Endometrial microvascular endothelial cells (primary cell): ENCODE results near the gene LFNG. TPM values are rescaled to one million over a fixed set of nuclear protein-coding genes. Genes with fewer than 3 reads are reported as not detected.

Experiments
- in situ Hi-C: cut with HindIII; loops from 2 replicates; pipeline ENCODE4 v1.10.0; 2017; ENCODE audit warnings: low sequenced_read_pairs, low pct_unique_long_range_greater_than_20kb; ENCODE audit errors: inconsistent ontology term
- total RNA-seq: library from RNA; depleted of rRNA; stranded (reverse); fragments of >200 nt; gene quantifications from one replicate; pipeline ENCODE4 v1.2.3, GENCODE V29; 2015; ENCODE audit errors: inconsistent ontology term

LFNG gene
- total RNA-seq, 1 donor from 2014 or later, result 2.5 TPM

DNA sequence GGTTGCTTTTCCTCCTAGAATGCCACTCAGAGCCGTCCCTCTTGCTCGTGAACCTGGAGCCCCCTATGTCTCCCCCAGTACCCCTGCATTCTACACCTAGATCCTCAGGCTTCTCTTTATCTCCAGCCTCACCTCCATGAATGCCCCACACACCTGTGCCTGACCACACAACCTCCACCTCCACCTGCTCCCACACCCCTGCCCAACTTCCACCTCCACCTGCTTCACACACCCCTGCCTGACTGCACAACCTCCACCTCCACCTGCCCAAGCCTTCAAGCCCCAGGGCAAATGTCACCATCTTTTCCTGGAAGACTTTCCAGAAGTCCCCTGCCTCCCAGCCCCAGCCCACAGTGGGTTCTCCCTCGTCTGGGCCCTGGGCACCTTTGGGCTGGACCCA lies 6.9 kb upstream of the LFNG start:
- in situ Hi-C loops, result no loop called here

DNA sequence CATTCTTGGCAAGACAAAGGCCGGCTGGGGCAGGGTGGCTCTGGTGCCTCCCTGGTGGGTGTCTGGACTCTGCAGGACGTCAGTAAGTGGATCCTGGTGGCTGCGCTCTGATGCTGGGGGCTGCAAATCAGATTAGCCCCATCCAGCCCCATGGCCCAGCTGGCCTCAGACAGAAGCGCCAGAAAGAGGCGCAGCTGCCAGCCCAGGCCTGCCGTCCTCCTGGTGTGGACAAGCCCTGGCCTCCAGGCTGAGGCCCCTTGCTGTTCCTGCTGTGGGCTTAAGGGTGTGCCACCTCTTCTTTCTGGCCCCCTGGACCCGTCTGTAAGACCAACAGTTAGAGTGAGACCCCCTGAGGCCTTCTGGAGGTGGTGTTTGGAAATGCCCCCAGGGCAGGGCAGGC lies 5.9 kb upstream of the LFNG start:
- in situ Hi-C loops, result no loop called here

DNA sequence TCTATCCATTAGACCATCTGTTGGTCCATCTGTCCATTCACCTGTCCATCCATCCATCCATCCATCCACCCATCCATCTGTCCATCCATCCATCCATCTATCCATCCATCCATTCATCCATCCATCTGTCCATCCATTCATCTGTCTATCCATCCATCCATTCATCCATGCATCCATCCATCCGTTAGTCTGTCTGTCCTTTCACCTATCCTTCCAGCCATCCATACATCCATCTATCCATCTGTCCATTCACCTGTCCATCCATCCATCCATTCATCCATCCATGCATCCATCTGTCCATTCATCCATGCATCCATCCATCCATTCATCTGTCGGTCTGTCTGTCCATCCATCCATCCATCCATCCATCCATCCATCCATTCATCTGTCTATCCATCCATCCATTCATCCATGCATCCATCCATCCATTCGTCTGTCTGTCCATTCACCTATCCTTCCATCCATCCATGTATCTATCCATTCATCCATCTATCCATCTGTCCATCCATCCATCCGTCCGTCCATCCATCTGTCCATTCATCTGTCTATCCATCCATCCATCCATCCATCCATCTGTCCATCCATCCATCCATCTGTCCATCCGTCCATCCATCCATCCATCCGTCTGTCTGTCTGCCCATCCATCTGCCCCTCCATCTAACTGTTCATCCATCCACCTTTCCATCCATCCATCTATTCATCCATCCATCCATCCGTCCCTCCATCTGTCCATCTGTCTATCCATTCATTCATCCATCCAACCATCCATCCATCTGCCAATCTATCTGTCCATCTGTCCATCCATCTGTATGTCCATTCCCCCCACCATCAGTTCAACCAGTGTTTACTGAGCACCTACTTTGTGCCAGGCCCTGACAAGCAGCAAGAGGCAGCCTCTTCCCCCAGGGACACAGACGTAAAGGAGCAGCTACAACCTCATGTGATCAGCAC lies 4.8 kb upstream of the LFNG start:
- in situ Hi-C loops, result no loop called here

DNA sequence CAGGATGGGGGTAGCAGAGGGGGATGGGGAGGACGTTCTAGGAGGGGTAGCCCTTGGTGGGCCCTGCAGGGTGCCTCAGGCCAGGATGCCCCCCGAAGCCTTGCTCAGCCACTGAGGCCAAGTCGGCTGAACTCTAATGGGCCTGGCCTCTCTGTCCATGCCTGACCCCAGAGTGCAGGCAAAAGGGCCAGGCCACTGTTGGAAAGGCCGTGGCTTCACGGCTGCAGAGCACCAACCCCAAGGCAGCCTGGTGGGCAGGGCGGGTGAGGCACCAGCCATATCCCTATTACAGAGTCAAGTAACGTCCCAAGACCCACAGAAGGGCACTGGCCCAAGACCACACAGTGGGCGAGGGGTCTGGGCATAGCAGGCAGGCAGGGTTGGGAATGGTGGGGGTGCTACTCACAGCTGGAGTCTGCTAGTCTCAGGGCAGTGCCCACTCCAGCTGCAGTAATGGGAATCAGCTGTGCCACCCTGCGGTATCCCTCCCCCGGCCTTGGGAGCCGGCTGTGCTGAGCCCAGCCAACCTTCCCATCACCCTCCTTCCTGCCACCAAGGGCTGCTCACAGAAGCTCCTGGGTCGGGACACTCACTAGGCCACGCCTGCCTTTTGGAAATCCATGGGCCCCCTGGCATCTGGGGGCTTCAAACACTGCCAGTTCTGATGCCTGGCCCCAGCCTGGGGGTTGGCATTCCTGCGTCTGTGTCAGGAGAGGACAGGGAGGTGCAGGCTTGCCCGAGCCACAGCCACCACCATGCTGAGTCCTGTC lies 4.0 kb upstream of the LFNG start:
- in situ Hi-C loops, result no loop called here

DNA sequence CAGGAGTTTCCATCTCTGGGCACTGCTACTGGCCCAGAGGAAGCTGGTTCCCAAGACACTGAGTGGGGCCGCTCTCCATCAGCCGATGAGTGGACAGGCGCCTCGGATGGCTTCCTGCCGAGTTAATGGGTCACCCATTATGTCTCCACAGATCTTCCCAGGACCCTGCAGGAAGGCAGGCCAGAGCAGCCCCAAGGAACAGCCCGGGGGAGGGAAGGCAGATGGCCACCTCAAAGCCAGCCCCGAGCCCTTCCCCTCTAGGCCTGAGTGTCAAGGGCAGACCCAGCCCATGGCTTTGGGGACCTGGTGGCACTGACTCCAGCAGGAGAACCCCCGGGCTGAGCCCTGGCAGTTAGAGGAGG lies 3.4 kb upstream of the LFNG start:
- in situ Hi-C loops, result no loop called here

DNA sequence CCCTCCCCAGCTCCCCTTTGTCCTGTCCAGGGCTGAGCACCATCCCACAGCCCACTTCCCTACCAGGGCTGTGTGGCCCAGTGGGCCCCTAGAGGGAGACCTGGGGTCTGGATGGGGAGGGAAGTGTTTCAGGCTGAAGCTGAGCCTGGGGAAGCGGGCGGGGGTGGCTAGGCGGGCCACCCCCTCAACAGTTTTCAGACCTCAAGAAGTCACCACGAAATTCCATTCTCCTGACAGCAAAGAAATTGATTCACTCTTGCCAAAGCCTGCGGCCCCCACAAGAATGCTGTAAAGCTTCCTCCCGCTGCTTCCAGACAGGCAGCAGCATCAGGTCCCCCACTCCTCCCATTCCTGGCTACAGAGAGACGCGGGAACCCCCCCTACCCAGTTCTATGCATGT lies 2.5 kb upstream of the LFNG start:
- in situ Hi-C loops, result no loop called here

DNA sequence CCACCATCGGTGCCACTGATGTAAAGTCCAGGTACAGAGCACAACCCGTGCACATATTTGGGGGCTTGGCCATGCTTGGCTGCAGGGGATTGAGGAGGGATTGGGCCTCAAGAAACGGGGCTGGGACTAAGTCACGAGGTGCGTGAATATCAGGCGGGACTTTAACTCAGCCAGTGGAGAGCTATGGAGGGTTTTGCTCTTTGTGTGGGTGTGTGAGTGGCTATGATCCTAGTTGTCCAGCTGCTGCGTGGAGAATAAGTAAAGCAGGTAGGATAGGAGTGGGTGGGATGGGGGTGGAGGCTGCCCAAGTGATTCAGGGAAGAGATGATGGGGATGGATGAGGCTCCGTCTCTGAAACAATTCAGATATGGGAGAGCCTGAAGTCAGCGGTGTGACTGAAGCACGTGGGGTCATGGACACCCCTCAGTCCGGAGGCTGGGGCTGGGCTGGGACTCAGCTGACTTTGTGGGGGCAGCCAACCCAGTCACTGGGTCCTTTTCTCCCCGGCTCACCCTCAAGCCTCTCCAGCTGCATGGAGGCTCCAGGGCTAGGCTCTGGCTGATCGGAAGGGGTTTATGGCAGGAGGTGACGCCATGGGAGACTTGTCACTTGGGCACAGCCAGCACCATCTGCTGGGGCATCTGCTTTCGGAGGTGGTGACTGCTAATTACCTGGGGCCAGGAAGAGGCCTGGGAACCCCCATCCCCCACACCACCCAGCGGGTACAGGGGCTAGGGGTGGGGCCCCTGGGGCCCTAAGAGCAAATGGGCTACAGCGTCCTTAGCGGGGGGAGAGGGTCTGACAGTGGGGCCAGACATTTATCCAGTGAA lies 1.7 kb upstream of the LFNG start:
- in situ Hi-C loops, result no loop called here

DNA sequence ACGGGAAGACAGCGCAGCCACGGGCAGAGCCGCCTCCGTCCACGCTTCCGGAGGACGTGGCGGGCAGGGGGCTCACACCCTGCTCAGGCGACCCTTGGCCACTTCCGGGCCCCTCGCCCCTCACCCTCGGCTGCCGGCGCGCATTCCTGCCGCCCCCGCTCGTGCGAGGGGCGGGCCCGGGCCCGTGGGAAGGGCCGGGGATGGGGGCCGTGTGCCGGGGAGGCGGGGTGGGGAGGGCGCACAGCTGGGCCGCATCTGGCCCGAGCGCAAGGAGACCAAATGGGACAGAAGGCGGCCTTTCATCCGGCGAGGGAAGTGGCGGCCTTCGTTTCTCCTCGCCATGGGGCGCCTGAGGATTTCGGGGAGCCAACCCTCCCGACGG lies 846 bp upstream of the LFNG start:
- in situ Hi-C loops, result no loop called here

DNA sequence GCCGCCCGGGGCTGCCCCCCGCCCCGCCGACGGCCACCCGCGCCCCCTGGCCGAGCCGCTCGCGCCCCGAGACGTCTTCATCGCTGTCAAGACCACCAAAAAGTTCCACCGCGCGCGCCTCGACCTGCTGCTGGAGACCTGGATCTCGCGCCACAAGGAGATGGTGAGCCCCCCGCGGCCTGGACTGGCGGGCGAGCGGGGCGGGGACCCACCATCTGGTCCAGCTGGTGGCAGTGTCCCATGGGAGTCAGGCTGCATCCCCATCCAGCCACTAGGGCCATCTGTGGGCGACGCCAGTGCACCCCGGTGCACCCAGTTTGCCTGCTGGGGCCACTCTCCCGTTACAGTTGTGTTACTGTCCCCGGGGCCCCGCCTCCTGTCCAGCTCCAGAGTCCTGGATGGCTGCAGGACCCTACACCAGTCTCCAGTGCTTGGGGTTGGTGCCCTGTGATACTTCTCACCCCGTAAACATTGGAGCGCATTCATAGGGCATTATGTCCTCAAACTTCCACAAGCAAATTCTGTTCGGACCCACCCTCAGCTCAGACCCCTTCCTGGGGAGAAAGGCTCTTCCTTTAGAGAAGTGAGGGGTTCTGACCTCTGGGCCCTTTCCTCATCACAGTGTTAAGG lies 672 bp downstream of the LFNG start:
- in situ Hi-C loops, result no loop called here

DNA sequence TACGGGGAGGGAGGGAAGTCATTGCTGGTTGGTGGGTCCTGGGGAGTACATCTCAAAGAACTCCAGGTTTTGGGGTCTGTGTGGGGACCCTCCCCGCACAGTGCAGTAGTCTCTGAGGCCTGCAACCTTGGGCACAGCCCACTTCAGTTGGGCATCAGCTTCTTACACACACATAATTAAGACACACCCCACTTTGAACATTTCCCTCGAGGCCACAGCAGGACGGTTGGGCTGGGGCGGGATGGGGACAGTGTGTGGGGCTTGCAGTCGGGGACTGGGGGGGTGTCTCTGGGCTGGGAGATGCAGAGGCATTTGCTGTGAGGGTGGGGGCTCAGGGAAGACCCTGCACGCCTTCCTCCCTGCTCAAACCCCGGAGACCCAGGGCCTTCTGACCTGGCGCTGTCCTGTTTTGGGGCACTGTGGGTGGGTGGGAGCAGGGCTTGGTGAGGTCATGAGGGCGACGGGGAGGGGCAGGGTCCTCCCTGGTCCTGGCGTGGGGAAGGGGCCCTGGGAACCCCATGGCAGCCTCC lies 1.3 kb downstream of the LFNG start:
- in situ Hi-C loops, result no loop called here

DNA sequence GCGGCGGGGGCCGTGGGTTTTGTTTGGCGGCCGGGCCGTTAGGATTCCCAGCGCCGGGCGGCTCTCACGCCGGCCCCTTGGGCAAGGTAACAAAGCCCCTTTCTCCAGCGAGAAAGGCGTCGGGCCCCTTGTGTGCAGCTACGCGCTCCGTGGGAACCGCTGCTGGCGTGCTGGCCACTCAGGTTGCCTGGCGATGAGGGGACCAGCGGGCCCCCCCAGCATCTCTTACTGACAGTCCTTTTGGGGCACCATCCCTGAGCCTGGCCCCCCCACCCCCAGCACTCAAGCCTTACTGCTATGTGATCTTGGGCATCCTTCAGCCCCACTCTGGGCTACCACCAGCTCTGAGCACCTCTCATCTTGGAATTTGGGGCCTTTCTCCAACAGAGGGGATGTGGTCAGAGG lies 1.8 kb downstream of the LFNG start:
- in situ Hi-C loops, result no loop called here

DNA sequence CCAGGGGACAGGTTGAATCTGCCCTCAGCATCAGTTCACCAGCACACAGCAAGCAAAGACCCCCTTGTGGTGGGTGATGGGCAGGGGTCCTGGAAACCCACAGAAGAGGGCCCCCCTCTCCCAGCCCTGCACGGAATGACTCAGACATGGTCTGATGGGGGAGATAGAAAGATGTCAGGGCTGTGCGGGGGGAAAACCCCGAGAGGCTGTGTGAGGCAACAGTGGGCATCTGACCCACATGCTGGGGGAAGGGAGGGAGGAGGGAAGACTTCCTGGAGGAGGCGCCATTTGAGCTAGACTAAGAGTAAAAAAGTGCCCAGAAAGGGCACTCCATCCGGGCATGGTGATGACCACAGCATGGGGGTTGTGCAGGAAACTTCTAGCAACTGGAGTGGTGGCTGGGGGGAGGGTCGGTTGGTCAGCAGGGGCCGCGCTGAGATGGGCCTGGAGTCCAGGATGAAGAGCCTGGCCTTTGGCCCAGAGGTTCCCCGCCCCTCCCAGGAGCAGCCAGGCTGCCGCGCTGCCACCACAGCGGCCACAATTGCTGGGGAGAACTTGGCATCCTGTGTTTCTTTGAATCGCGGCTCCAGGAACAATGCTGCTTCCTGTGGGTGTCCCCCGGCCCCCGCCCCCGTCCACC lies 2.5 kb downstream of the LFNG start:
- in situ Hi-C loops, result no loop called here

DNA sequence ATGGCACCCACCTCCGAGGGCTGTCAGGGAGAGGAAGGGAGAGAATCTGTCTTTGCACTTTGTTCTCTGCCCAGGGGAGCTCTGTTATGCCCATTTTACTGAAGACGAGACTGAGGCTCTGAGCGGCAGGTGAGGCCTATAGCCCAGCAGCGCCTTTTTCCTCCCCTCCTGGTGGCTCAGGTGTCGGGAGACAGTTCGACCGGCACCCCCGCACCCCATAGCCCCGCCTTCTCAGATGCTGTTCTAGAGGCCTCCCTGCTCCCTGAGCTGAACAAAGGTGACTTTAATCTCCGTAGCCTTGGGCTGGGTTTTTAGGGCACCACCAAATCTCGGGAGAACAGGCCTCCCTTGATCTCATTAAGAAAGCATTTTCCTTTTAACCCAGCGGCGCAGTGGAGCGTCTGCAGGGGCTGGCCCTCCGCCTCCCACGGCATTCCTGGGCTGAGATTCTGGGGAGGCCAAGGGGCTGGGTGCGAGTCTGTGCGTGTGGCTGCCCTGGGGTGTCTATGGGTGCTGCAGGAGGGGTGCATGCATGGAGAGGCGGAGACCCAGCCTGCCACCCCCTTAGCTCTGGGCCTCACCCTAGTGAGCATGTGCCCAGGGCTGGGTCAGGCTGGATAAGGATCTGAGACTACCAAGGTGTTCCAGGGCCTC lies 3.3 kb downstream of the LFNG start:
- in situ Hi-C loops, result no loop called here

DNA sequence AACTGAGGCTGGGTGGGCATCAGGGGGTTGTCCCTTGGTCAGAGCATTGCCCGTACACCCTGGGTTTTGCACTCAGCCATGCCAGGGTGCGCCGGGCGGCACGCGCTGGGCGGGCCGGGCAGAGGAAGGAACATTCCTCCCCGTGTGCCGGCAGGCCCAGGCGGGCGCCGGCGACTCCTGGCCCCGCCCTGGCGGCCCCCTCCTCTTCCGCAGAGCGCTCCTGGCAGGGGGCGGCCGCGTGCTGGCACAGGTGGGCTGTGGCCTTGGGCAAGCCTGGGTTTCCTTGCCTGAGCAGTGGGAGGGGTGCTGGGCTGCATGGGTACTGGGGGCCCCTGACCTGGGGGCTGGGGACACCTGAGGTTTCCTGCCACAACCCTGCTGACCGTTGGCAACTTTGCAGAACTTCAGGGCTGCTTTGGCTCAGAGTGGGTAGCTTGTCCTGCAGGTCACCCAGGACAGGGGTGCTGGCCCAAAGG lies 3.9 kb downstream of the LFNG start:
- in situ Hi-C loops, result no loop called here

DNA sequence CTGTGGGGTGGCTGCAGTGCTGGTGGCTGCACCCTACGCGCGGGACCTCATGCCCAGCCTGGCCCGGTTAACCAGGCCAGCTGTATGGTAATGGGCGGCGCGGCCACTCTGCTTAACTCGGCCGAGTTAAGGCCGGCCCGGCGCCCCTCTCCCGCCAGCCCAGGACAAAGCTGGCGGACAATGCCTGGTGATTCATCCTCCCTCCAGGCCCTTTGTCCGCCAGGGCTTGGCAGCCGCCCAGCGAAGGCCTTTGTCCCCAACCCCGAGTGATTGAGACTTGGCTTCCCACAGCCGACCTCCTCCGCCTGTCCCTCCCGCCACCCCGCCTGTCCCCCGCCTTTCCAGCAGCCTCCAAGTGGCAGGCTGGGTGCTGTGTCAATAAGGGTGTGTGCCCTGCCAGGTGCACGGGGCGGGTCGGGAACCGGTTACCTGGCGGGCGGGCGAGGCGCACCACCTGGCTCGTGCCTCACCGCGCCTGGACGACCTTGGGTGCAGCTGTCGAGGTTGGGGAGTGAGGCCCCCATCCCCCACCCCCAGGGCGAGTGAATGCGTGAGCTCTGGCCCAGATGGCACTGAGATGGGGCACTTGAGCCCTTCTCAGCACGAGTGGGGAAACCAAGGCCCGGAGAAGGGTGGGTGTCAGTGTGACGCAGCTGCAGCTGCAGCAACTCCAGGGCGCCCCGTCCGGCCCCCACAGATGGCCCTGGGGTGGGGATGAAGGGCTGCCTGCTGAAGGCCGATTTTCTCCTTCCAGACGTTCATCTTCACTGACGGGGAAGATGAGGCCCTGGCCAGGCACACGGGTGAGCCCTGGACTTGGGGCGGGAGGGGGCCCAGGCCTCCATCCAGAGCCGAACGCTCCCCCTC lies 4.6 kb downstream of the LFNG start:
- in situ Hi-C loops, result no loop called here

DNA sequence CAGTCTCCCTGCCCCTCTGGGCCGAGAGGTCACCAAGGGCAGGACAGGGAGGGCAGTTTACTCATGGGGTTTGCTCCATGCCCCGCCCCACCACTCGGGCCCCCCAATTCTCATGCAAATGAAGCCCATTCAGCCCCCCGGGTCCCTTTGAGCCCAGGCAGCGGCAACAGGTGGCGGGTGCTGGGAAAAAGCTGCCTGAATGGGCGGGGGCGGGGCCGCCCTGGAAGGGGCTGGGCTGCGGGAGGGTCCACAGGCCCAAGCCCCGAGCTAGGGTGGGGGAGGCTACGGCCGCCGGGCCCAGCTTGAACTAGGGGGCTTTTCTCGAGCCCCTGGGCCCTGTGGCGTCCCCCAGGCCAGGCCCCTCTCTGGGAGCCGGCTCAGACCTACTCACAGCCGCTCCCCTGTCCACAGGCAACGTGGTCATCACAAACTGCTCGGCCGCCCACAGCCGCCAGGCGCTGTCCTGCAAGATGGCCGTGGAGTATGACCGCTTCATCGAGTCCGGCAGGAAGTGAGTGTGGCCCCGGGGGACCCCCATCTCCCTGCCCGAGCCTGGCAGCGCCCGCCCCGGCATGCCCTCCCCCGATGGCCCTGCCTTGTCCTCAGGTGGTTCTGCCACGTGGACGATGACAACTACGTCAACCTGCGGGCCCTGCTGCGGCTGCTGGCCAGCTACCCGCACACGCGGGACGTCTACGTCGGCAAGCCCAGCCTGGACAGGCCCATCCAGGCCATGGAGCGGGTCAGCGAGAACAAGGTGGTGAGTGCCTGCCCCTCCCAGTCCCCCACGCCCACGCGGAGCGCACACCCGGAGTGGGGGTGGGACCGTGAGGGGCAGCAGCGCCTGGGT lies 5.5 kb downstream of the LFNG start:
- in situ Hi-C loops, result no loop called here
